ENCODE measurements around the gene HSPA12B. TPM values are rescaled to one million over a fixed set of nuclear protein-coding genes. Genes with fewer than 3 reads are reported as not detected.
A peak's percentile ranks its signal among the peaks of the same experiment; 100 is the strongest.

Gene HSPA12B
- total and polyA plus RNA-seq, 7 donors, result 4.0 to 9.7 (median 7.5) TPM

DNA sequence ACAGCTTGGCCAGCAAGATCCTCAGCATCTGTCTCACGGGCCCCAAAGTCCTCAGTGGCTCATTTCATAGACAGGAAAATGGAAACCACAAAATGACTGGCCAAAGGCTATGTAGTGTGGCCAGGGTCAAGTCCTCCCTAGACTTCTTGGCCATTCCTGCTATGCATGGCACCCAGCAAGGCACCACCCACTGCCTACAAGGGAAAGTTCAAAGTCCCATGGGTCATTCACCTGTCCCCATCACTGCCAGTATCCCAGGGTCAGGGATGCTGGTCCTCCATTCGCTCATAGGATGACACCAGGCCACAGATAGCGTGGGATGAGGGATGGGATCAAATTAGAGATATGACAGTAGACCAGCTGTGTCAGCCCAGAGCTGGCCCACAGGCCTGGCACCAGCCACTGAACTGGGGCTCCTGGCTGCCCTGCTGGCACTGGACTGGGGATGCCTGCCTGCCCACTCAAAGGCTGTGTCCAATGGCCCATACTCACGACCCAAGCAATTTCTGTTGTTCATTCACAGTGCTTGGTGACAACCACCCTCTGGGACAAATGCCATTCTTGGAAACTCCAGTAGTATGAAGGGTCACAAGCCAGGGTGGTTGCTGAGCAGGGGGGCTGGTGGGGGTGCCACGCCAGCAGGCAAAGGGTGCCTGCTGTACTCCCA is 23.5 kb downstream of the HSPA12B start:
- peaks cover 0 to 9% (median 2%) of the 10 kb centered on the region in 3 donors for H3K27me3 ChIP-seq (ENCODE audit: insufficient read depth in 3 of 3, low read length in 2 of 3)
- H3K36me3 ChIP-seq (ENCODE audit: insufficient read depth in 1 of 2, low read depth in 1 of 2), result no peaks in the 10 kb centered on the region
- H3K4me3 ChIP-seq, result no peak overlapping the region
- WGBS, 3 donors, result 51 to 62% (median 55%) methylated on average over 4 to 5 of the region's 5 CpGs
- no peak overlapping the region for H3K27ac ChIP-seq
- H3K9me3 ChIP-seq, result no peaks in the 10 kb centered on the region
- DNase-seq (no peak), ATAC-seq (no peak)
- H3K4me1 ChIP-seq, result no peaks in the 10 kb centered on the region
- TF ChIP-seq CTCF (IDR thresholded peaks at IDR 0.05), result no peak
- intact Hi-C loops (cut with DNase I), result no loop called here

DNA sequence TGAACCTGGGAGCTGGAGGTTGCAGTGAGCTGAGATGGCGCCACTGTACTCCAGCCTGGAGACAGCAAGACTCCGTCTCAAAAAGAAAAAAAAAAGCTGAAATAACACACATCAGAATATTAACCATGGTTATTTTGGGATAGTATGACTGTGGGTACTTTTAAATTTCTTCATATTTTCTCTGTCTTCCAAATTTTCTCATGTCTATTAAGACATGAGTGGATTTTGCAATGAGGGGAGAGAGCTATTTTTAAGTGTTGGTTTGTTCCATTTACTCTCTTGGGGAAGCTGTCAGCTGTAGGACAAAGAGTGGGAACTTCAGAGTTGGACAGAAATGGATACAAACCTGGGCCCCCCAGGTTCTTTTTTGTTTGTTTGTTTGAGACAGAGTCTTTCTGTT is 24.8 kb downstream of the HSPA12B start:
- H3K27ac ChIP-seq, result no peak overlapping the region
- intact Hi-C loops (cut with DNase I), result no loop called here
- no peaks in the 10 kb centered on the region for H3K9me3 ChIP-seq
- ATAC-seq (no peak), DNase-seq (no peak)
- no peak for TF ChIP-seq CTCF (IDR thresholded peaks at IDR 0.05)
- 81 to 95% (median 84%) methylated on average over 2 of the region's 2 CpGs for WGBS, 3 donors
- no peaks in the 10 kb centered on the region for H3K36me3 ChIP-seq (ENCODE audit: insufficient read depth in 1 of 2, low read depth in 1 of 2)
- H3K27me3 ChIP-seq (ENCODE audit: insufficient read depth in 3 of 3, low read length in 2 of 3), result no peaks in the 10 kb centered on the region
- no peak overlapping the region for H3K4me3 ChIP-seq
- H3K4me1 ChIP-seq, result no peaks in the 10 kb centered on the region

- 73 to 80% (median 78%) methylated on average over 11 of the region's 11 CpGs for WGBS, 3 donors
- DNase-seq, result no peak
- no peak for TF ChIP-seq CTCF (IDR thresholded peaks at IDR 0.05)
- no peaks in the 10 kb centered on the region for H3K27me3 ChIP-seq (ENCODE audit: insufficient read depth in 3 of 3, low read length in 2 of 3)
- H3K4me3 ChIP-seq, result no peak overlapping the region
- peak in 1 of 4 donors; percentile 18 for ATAC-seq
- H3K4me1 ChIP-seq, result no peaks in the 10 kb centered on the region
- H3K9me3 ChIP-seq, result no peaks in the 10 kb centered on the region
- intact Hi-C loops (cut with DNase I), result no loop called here
- H3K27ac ChIP-seq, result no peak overlapping the region
- no peaks in the 10 kb centered on the region for H3K36me3 ChIP-seq (ENCODE audit: insufficient read depth in 1 of 2, low read depth in 1 of 2)
Measured at GRCh38 chr20:3758566-3758965, 26.1 kb downstream of the HSPA12B start.

- Histone ChIP-seq H3K4me1 (no peaks in the 10 kb centered on the region), H3K27me3 (ENCODE audit: insufficient read depth in 3 of 3, low read length in 2 of 3) (no peaks in the 10 kb centered on the region), H3K27ac (no peak overlapping the region), H3K9me3 (no peaks in the 10 kb centered on the region), H3K4me3 (no peak overlapping the region), H3K36me3 (ENCODE audit: insufficient read depth in 1 of 2, low read depth in 1 of 2) (no peaks in the 10 kb centered on the region)
- ATAC-seq, result no peak
- WGBS, 3 donors, result 74 to 86% (median 77%) methylated on average over 11 of the region's 11 CpGs
- DNase-seq, result no peak
- TF ChIP-seq CTCF (IDR thresholded peaks at IDR 0.05), result no peak
- intact Hi-C loops (cut with DNase I), result no loop called here
Measured at GRCh38 chr20:3759316-3759823, 26.9 kb downstream of the HSPA12B start.

DNA sequence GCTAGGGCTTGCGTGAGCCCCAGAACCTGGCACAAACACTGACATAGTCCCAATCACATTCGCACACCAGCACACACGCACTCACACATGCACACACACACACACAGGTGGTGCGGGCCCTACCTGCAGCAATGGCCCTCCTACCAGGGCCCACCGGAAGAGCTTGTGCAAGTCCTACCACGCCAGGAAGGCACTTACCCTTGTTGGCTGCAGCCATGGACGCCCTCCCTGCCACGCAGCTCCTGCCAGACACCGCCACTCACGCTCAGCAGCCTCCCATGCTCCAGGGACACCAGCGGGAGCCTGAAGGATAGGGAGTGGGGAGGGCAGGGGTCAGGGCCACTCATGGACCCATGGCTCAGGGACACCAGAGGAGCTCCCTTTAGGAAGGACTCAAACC is 27.4 kb downstream of the HSPA12B start:
- no peak for TF ChIP-seq CTCF (IDR thresholded peaks at IDR 0.05)
- no peak overlapping the region for H3K27ac ChIP-seq
- H3K36me3 ChIP-seq (ENCODE audit: insufficient read depth in 1 of 2, low read depth in 1 of 2), result no peaks in the 10 kb centered on the region
- no peak for ATAC-seq
- H3K4me1 ChIP-seq, result no peaks in the 10 kb centered on the region
- no peak for DNase-seq
- 89 to 91% (median 89%) methylated on average over 11 of the region's 11 CpGs for WGBS, 3 donors
- no peaks in the 10 kb centered on the region for H3K27me3 ChIP-seq (ENCODE audit: insufficient read depth in 3 of 3, low read length in 2 of 3)
- H3K9me3 ChIP-seq, result no peaks in the 10 kb centered on the region
- intact Hi-C loops (cut with DNase I), result no loop called here
- H3K4me3 ChIP-seq, result no peak overlapping the region

Data from psoas muscle (tissue), 8 donors.